Activated CD8-positive, alpha-beta memory T cell treated with anti-CD3 and anti-CD28 coated beads for 24 hours (primary cell): ENCODE results near the gene ARSA.
"Not testable (repeated sequence)": the region's sequence is repeated elsewhere in the genome, so short reads cannot be mapped to it uniquely, and the experiment has no call there.

Experiments
- DNase-seq: peaks from one replicate; pipeline ENCODE4 v3.0.0-alpha.2; 2020

ARSA gene

GRCh38 chr22:50653256-50653655 is 25.3 kb upstream of the ARSA start:
- DNase-seq = no peak

GRCh38 chr22:50643821-50644101 is 15.8 kb upstream of the ARSA start:
- not testable (repeated sequence) for DNase-seq

GRCh38 chr22:50643021-50643820 is 15.3 kb upstream of the ARSA start:
- DNase-seq = not testable (repeated sequence)

DNA sequence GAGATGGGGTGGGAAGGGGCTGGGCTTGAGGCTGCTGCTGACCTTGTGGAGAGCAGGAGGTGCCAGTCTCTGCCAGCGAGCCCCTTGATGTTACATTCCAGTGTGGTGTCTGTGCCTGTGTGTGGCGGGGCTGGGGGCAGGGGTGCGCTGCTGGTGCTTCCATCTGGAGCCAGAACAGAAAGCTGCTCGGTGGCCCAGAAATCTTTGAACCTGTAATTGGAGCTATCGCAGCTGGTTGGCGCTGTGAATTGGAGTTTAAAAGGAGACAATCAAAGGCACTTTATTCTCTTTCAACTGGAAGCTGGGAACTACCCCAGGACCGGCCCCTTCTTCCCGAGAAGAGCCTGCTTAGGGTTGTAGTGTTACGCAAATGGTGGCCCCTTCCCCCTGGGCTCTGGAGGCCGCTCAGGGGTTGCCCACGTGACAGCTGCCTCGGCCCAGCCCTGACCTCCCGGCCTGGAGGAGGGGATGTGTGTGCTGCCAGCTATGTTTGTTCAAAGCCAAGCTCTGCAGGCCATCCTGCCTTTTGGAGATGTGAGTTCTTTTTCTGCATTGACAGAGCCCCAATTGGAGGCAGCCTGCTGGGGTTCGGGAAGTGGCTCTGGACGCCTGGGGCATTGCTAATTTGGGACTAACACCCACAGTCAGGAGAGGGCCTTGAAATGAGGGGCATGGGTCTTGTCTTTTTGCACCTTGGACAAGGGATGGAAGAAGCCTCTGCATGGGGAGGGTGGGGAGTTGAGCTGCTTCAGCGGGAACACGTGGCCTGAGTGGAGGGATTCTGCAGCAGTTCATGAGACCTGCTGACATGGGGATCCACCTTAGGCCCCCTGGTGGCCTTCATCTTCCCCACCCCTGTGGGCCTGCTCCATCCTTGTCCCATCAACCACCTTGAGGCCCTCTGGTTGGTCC is 14.0 kb upstream of the ARSA start:
- no peak for DNase-seq

GRCh38 chr22:50640857-50641647 is 13.1 kb upstream of the ARSA start:
- no peak for DNase-seq

DNA sequence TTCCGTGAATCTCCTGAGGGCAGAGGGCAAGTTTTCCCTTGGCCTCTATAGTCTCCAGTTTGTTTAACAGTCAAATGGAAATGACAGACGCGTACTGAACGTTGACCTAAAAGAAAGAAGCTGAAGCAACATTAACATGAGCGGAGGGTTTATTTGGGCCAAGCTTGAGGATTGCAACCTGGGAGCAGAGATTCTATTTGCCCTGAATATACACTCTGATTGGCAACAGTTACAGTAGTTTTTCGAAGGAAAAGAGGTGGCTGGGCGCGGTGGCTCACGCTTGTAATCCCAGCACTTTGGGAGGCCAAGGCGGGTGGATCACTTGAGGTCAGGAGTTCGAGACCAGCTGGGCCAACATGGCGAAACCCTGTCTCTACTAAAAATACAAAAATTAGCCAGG is 12.3 kb upstream of the ARSA start:
- DNase-seq = not testable (repeated sequence)

DNA sequence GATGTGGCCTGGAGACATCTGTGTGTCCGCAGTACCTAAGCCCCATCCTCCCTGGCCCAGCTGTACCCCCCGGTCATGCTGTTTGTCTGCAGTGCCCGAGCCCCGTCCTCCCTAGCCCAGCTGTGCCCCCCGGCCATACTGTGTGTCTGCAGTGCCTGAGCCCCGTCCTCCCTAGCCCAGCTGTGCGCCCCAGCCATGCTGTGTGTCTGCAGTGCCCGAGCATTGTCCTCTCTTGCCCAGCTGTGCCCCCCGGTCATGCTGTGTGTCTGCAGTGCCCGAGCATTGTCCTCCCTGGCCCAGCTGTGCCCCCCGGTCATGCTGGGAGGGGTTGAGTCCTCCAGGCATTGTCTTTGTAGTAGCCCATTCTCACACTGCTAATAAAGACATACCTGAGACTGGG is 7.6 kb upstream of the ARSA start:
- DNase-seq = no peak

GRCh38 chr22:50633771-50634170 is 5.8 kb upstream of the ARSA start:
- DNase-seq = no peak

DNA sequence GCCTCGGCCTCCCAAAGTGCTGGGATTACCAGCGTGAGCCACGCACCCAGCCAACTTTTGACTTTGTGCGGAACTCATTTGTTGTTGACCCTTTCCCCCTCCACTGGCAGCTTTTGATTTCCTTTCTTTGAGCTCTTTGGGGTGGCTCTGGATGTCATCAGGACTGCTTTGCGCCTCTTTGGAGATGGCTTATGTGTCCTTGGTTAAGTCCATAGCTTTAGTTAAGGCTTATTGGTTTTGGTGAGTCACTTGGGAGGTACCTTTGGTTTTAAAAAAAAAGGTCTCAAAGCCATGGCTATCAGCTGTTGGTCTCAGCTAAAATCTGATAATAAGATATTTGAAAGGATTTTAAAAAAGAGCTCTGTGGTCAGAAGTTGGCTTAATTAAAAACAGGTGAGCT is 5.1 kb upstream of the ARSA start:
- no peak for DNase-seq

- no peak for DNase-seq
Observed at GRCh38 chr22:50630376-50630775, 2.4 kb upstream of the ARSA start.

- DNase-seq = no peak
Observed at GRCh38 chr22:50628543-50629134, 687 bp upstream of the ARSA start.

DNA sequence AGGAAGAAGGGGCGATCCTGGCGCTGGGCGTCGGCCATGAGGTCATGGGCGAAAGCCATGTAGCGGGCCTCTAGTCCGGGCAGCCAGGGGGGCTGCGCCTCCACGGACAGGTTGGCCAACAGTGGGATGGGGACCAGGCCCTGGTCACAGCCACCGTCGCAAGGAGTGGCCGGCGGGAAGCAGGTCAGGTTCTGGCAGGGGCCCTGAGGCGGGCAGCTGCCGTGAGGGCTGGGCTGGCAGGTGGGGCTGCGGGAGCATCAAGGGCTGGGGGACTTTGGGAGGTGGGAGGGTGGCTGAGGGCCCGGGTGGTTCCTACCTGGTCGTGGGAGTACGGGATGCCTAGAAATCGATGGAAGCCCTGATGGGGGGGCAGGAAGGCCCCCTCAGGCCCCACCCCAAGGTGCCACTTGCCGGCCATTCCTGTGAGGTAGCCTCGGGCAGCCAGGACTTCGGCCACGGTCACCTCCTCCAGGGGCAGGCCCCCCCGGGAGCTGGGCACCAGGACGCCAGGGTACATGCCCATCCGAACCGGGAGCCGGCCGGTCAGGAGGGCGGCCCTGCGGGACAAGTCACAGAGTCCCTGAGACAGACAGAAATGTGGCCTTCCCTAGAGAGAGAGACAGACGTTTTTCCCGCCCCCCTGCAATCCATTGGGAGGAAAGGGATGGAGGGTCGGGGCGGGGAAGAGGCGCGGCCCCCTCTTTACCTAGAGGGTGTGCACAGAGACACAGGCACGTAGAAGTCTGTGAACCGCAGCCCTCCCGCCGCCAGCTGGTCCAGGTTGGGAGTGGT is 906 bp downstream of the ARSA start:
- no peak for DNase-seq

- no peak for DNase-seq
Observed at GRCh38 chr22:50626314-50626849, 1.6 kb downstream of the ARSA start.

GRCh38 chr22:50625568-50626313 is 2.2 kb downstream of the ARSA start:
- no peak for DNase-seq

DNA sequence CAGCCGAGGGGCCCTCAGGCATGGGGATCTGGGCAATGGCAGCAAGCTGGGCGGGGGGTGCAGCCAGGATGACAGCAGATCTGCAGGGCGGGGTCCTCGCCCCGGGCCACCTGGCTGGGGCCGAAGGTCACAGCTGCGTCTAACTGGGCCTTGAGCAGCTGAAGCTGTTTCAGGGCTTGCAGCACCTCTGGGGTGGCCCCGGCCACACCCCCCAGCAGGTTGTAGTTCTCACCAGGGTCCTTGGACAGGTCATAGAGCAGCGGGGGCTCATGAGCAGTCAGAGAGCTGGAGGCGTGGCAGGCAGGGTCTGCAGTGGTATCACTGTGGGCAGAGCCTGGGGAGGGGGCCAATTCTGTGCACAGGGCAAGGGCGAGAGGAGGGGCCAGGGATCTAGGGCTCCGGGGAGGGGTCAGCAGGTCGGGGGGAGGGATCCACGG is 2.8 kb downstream of the ARSA start:
- DNase-seq = no peak

DNA sequence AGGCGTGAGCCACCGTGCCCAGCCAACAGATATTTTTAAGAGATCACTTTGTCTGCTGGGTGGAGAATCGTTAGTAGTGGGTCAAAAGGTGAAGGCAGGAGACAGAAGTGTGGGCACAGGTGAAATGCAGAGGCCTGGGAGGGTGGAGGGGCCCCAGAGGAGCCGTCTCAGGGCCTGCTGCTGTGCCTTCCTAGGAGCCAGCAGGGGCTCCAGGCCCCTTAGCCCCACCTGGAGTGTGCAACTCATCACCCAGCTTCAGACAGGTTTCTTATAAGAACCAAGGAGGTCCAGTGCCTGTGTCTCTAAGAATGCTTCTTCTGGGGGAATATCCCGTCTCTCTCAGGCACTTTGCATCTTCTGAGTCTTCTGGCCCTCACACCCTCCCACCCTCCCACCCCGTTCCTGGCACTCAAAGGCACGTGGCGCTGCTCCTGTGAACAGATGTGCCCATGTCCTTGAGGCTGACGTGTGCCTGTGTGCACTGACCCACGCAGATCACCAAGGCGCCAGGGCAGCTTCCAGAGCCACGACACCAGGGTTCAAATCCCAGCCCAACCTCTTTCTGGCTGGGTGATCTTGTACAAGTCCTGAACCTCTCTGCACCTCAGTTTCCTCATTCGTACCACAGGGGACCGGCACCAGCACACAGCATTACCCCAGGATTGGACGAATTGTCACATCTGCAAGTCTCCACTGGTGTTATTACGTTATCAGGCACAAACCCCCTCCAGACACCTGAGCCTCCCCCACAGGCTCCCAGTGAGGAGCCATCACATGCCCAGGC is 3.4 kb downstream of the ARSA start:
- no peak for DNase-seq

- no peak for DNase-seq
Observed at GRCh38 chr22:50622723-50623327, 5.1 kb downstream of the ARSA start.

DNA sequence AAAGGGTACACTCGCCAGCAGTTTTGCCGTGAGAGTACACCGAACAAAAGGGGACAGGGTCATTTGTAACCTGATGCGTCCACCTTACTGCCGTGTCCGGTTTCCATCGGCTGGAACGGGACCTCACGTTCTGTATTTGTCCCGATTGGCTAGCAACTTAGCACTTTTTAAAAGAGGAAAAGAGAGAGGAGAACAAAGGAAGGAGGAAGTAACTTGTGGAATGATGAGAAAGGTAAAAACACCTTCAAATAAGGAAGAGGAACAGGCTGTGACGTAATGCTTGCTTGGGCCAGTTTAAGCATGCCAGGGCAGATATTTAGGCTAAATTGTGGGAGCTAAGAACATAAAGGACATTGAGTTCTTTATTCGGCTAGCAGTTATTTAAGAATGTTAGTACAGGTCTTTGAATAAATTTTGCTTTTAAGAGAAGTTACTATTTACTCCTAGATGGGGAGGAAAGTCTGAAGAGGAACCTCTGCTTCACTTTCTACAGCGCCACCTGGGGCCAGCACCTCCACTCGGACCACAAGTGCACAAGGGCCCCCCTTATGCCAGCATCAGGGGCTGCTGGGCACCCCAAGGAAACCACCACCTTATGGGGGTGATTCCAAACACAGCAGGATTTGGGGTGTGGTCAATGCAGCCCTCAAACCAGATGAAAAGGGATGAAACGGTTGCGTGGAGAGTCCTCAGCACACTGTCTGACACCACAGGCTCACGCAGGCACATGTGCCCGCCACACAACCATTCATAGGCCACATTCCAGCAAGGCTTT is 5.8 kb downstream of the ARSA start:
- DNase-seq = peak; percentile 68

DNA sequence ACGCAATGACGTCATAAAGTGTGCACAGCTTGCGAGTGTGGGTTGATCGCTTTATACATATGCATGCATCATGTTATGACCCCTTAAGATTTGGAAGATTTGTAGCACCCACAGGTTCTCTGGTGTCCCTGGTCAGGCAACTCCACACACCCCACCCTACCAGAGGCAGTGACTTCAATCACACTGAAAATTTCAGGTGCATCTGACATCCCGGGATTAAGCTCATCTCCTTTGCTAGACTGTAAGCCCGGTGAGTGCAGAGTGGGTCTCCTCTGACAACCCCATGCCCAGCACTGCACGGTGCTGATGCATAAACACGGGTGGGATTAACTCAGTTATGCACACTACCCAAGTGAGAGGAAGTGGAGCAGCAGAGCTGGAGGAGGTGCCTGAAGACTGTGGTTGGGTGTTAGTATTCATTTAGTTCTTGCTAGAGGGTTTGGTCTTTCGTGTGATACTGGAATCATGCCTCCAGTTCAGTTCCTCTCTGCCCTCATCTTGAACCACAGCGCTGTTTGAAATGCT is 6.5 kb downstream of the ARSA start:
- DNase-seq = peak; percentile 80
